GM18868 (cell line): ENCODE results near the gene USP27X.

Experiments
- ATAC-seq: cut with Tn5 transposase; IDR thresholded peaks from one replicate; pipeline ENCODE4 v1.9.1; 2021; ENCODE audit warnings: mild to moderate bottlenecking, moderate library complexity; ENCODE audit not compliant: unreplicated experiment

Gene USP27X

GRCh38 chrX:49880668-49881067 lies 1.4 kb downstream of the USP27X start:
- no peak for ATAC-seq

GRCh38 chrX:49884290-49884862 lies 5.1 kb downstream of the USP27X start:
- ATAC-seq = peak; percentile 59

GRCh38 chrX:49892542-49892941 lies 13.3 kb downstream of the USP27X start:
- no peak for ATAC-seq

- no peak for ATAC-seq
These were observed 17.7 kb downstream of the USP27X start for GRCh38 chrX:49896951-49897350.

- ATAC-seq = no peak
These were observed 21.8 kb downstream of the USP27X start for GRCh38 chrX:49901048-49901447.

GRCh38 chrX:49910344-49910743 lies 31.1 kb downstream of the USP27X start:
- peak; percentile 92 for ATAC-seq

GRCh38 chrX:49912086-49912485 lies 32.8 kb downstream of the USP27X start:
- no peak for ATAC-seq

GRCh38 chrX:49912861-49913260 lies 33.6 kb downstream of the USP27X start:
- no peak for ATAC-seq

GRCh38 chrX:49915361-49916222 lies 36.3 kb downstream of the USP27X start:
- ATAC-seq = no peak

GRCh38 chrX:49919617-49920016 lies 40.3 kb downstream of the USP27X start:
- no peak for ATAC-seq

GRCh38 chrX:49921109-49921508 lies 41.8 kb downstream of the USP27X start:
- ATAC-seq = no peak

GRCh38 chrX:49922291-49923241 lies 43.3 kb downstream of the USP27X start, which contains the start of gene CLCN5:
Gene CLCN5, plus strand, starts transcription at chrX:49922596. Its CDS starts 2,703 bp downstream, at chrX:49925299.
- ATAC-seq = peak; percentile 97

GRCh38 chrX:49925176-49925575 lies 45.9 kb downstream of the USP27X start:
- no peak for ATAC-seq

GRCh38 chrX:49930039-49930438 lies 50.8 kb downstream of the USP27X start:
- ATAC-seq = no peak
